ENCODE measurements around the gene MGMT. TPM values are rescaled to one million over a fixed set of nuclear protein-coding genes. Genes with fewer than 3 reads are reported as not detected.

The MGMT gene
- total RNA-seq, 5 donors from 2014 or later (not counting 1 experiment from before 2014, with no cell fraction given) = 16.6 to 24.6 (median 21.1) TPM

GRCh38 chr10:129626796-129627435, 159.9 kb downstream of the MGMT start:
- peaks cover 0 to 4% of the 10 kb centered on the region in 2 donors for H3K36me3 ChIP-seq (ENCODE audit: control insufficient read depth in 2 of 2, extremely low read depth in 1 of 2, insufficient read depth in 1 of 2, low read length in 1 of 2)
- Mint-ChIP-seq H3K9me3 (peaks cover 7 to 11% (median 8%) of the 10 kb centered on the region in 3 donors), H3K36me3 (peaks cover 50% of the 10 kb centered on the region), H3K27me3 (no peaks in the 10 kb centered on the region), H3K4me3 (no peak overlapping the region), H3K27ac (no peak overlapping the region), H3K4me1 (peaks cover 5 to 14% (median 7%) of the 10 kb centered on the region in 3 donors)
- H3K9me3 ChIP-seq = no peaks in the 10 kb centered on the region
- H3K27me3 ChIP-seq (replicated peaks in 1 of 2; ENCODE audit: control insufficient read depth in 2 of 2, extremely low read depth in 1 of 2, insufficient read depth in 2 of 2, low read length in 1 of 2) = no peaks in the 10 kb centered on the region
- DNase-seq (no peak), ATAC-seq (replicated peaks in 1 of 4) (no peak)
- CTCF ChIA-PET = no interaction called here
- H3K4me3 ChIP-seq (ENCODE audit: control insufficient read depth in 1 of 2, extremely low read depth in 1 of 2, low read length in 1 of 2) = no peak overlapping the region
- H3K4me1 ChIP-seq (ENCODE audit: control insufficient read depth in 1 of 2, extremely low read depth in 1 of 2, insufficient read depth in 2 of 2, low read length in 2 of 2) = no peaks in the 10 kb centered on the region
- H3K27ac ChIP-seq (ENCODE audit: low read length) = no peak overlapping the region
- 76% methylated on average over 10 of the region's 12 CpGs for WGBS (ENCODE audit: insufficient coverage)
- POLR2A ChIA-PET = no interaction called here

GRCh38 chr10:129627442-129627841, 160.4 kb downstream of the MGMT start:
- Mint-ChIP-seq H3K4me1 (peaks cover 4 to 14% (median 7%) of the 10 kb centered on the region in 3 donors), H3K9me3 (peaks cover 8 to 14% (median 12%) of the 10 kb centered on the region in 3 donors), H3K4me3 (no peak overlapping the region), H3K36me3 (peaks cover 56% of the 10 kb centered on the region), H3K27ac (no peak overlapping the region), H3K27me3 (no peaks in the 10 kb centered on the region)
- ChIA-PET POLR2A (no interaction called here), CTCF (no interaction called here)
- Histone ChIP-seq H3K9me3 (no peaks in the 10 kb centered on the region), H3K4me3 (ENCODE audit: control insufficient read depth in 1 of 2, extremely low read depth in 1 of 2, low read length in 1 of 2) (no peak overlapping the region), H3K27me3 (replicated peaks in 1 of 2; ENCODE audit: control insufficient read depth in 2 of 2, extremely low read depth in 1 of 2, insufficient read depth in 2 of 2, low read length in 1 of 2) (no peaks in the 10 kb centered on the region), H3K27ac (ENCODE audit: low read length) (no peak overlapping the region), H3K4me1 (ENCODE audit: control insufficient read depth in 1 of 2, extremely low read depth in 1 of 2, insufficient read depth in 2 of 2, low read length in 2 of 2) (no peaks in the 10 kb centered on the region), H3K36me3 (ENCODE audit: control insufficient read depth in 2 of 2, extremely low read depth in 1 of 2, insufficient read depth in 1 of 2, low read length in 1 of 2) (peaks cover 0 to 4% of the 10 kb centered on the region in 2 donors)
- no CpG with 5 or more reads among the region's 8 CpGs for WGBS (ENCODE audit: insufficient coverage)
- DNase-seq (no peak), ATAC-seq (replicated peaks in 1 of 4) (no peak)

GRCh38 chr10:129628823-129629222, 161.8 kb downstream of the MGMT start:
- H3K36me3 Mint-ChIP-seq = peaks cover 64% of the 10 kb centered on the region
- 97% methylated on average over 4 of the region's 9 CpGs for WGBS (ENCODE audit: insufficient coverage)
- no peak for DNase-seq
- CTCF ChIA-PET = no interaction called here
- H3K4me3 ChIP-seq (ENCODE audit: control insufficient read depth in 1 of 2, extremely low read depth in 1 of 2, low read length in 1 of 2) = no peak overlapping the region
- no peak overlapping the region for H3K4me3 Mint-ChIP-seq
- H3K27me3 ChIP-seq (replicated peaks in 1 of 2; ENCODE audit: control insufficient read depth in 2 of 2, extremely low read depth in 1 of 2, insufficient read depth in 2 of 2, low read length in 1 of 2) = no peaks in the 10 kb centered on the region
- ATAC-seq (replicated peaks in 1 of 4) = no peak
- no peaks in the 10 kb centered on the region for H3K9me3 ChIP-seq
- POLR2A ChIA-PET = interaction anchor here in 1 of 2 donors (0.6 kb wide), 1 partner anchor 700 kb away, joined by 4 read pairs; no protein-coding TSS in a partner anchor
- peaks cover 8 to 24% (median 20%) of the 10 kb centered on the region in 3 donors for H3K9me3 Mint-ChIP-seq
- H3K27ac ChIP-seq (ENCODE audit: low read length) = no peak overlapping the region
- H3K4me1 Mint-ChIP-seq = peaks cover 4 to 14% (median 7%) of the 10 kb centered on the region in 3 donors
- H3K27ac Mint-ChIP-seq = no peak overlapping the region
- no peaks in the 10 kb centered on the region for H3K4me1 ChIP-seq (ENCODE audit: control insufficient read depth in 1 of 2, extremely low read depth in 1 of 2, insufficient read depth in 2 of 2, low read length in 2 of 2)
- H3K27me3 Mint-ChIP-seq = no peaks in the 10 kb centered on the region
- H3K36me3 ChIP-seq (ENCODE audit: control insufficient read depth in 2 of 2, extremely low read depth in 1 of 2, insufficient read depth in 1 of 2, low read length in 1 of 2) = peaks cover 0 to 4% of the 10 kb centered on the region in 2 donors

- no peaks in the 10 kb centered on the region for H3K27me3 ChIP-seq (replicated peaks in 1 of 2; ENCODE audit: control insufficient read depth in 2 of 2, extremely low read depth in 1 of 2, insufficient read depth in 2 of 2, low read length in 1 of 2)
- Mint-ChIP-seq H3K27ac (no peak overlapping the region), H3K4me1 (peaks cover 4 to 14% (median 7%) of the 10 kb centered on the region in 3 donors), H3K9me3 (peaks cover 8 to 31% (median 28%) of the 10 kb centered on the region in 3 donors), H3K27me3 (no peaks in the 10 kb centered on the region), H3K4me3 (no peak overlapping the region), H3K36me3 (peaks cover 68% of the 10 kb centered on the region)
- CTCF ChIA-PET = no interaction called here
- H3K9me3 ChIP-seq = no peaks in the 10 kb centered on the region
- DNase-seq (no peak), ATAC-seq (replicated peaks in 1 of 4) (no peak)
- peaks cover 0 to 4% of the 10 kb centered on the region in 2 donors for H3K36me3 ChIP-seq (ENCODE audit: control insufficient read depth in 2 of 2, extremely low read depth in 1 of 2, insufficient read depth in 1 of 2, low read length in 1 of 2)
- 98% methylated on average over 13 of the region's 15 CpGs for WGBS (ENCODE audit: insufficient coverage)
- H3K27ac ChIP-seq (ENCODE audit: low read length) = no peak overlapping the region
- no peak overlapping the region for H3K4me3 ChIP-seq (ENCODE audit: control insufficient read depth in 1 of 2, extremely low read depth in 1 of 2, low read length in 1 of 2)
- POLR2A ChIA-PET = no interaction called here
- no peaks in the 10 kb centered on the region for H3K4me1 ChIP-seq (ENCODE audit: control insufficient read depth in 1 of 2, extremely low read depth in 1 of 2, insufficient read depth in 2 of 2, low read length in 2 of 2)
Observed at GRCh38 chr10:129629911-129630310, 162.9 kb downstream of the MGMT start.

GRCh38 chr10:129631006-129631405, 164.0 kb downstream of the MGMT start:
- Histone ChIP-seq H3K4me3 (ENCODE audit: control insufficient read depth in 1 of 2, extremely low read depth in 1 of 2, low read length in 1 of 2) (no peak overlapping the region), H3K27me3 (replicated peaks in 1 of 2; ENCODE audit: control insufficient read depth in 2 of 2, extremely low read depth in 1 of 2, insufficient read depth in 2 of 2, low read length in 1 of 2) (no peaks in the 10 kb centered on the region), H3K36me3 (ENCODE audit: control insufficient read depth in 2 of 2, extremely low read depth in 1 of 2, insufficient read depth in 1 of 2, low read length in 1 of 2) (peaks cover 0 to 4% of the 10 kb centered on the region in 2 donors), H3K4me1 (ENCODE audit: control insufficient read depth in 1 of 2, extremely low read depth in 1 of 2, insufficient read depth in 2 of 2, low read length in 2 of 2) (no peaks in the 10 kb centered on the region), H3K9me3 (no peaks in the 10 kb centered on the region), H3K27ac (ENCODE audit: low read length) (no peak overlapping the region)
- CTCF ChIA-PET = no interaction called here
- Mint-ChIP-seq H3K4me1 (peaks cover 4 to 14% (median 7%) of the 10 kb centered on the region in 3 donors), H3K27ac (no peak overlapping the region), H3K4me3 (no peak overlapping the region), H3K36me3 (peaks cover 75% of the 10 kb centered on the region), H3K27me3 (no peaks in the 10 kb centered on the region), H3K9me3 (peaks cover 8 to 31% (median 28%) of the 10 kb centered on the region in 3 donors)
- WGBS (ENCODE audit: insufficient coverage) = 94% methylated on average over 2 of the region's 6 CpGs
- POLR2A ChIA-PET = no interaction called here
- ATAC-seq (replicated peaks in 1 of 4) (no peak), DNase-seq (no peak)

- H3K27ac ChIP-seq (ENCODE audit: low read length) = no peak overlapping the region
- H3K9me3 ChIP-seq = no peaks in the 10 kb centered on the region
- DNase-seq (no peak), ATAC-seq (replicated peaks in 1 of 4) (no peak)
- no peaks in the 10 kb centered on the region for H3K27me3 Mint-ChIP-seq
- H3K4me3 ChIP-seq (ENCODE audit: control insufficient read depth in 1 of 2, extremely low read depth in 1 of 2, low read length in 1 of 2) = no peak overlapping the region
- H3K36me3 Mint-ChIP-seq = peaks cover 75% of the 10 kb centered on the region
- H3K27ac Mint-ChIP-seq = no peak overlapping the region
- no peak overlapping the region for H3K4me3 Mint-ChIP-seq
- no peaks in the 10 kb centered on the region for H3K27me3 ChIP-seq (replicated peaks in 1 of 2; ENCODE audit: control insufficient read depth in 2 of 2, extremely low read depth in 1 of 2, insufficient read depth in 2 of 2, low read length in 1 of 2)
- H3K36me3 ChIP-seq (ENCODE audit: control insufficient read depth in 2 of 2, extremely low read depth in 1 of 2, insufficient read depth in 1 of 2, low read length in 1 of 2) = peaks cover 0 to 4% of the 10 kb centered on the region in 2 donors
- POLR2A ChIA-PET = no interaction called here
- peaks cover 8 to 31% (median 28%) of the 10 kb centered on the region in 3 donors for H3K9me3 Mint-ChIP-seq
- CTCF ChIA-PET = no interaction called here
- H3K4me1 ChIP-seq (ENCODE audit: control insufficient read depth in 1 of 2, extremely low read depth in 1 of 2, insufficient read depth in 2 of 2, low read length in 2 of 2) = no peaks in the 10 kb centered on the region
- peaks cover 4 to 7% (median 6%) of the 10 kb centered on the region in 3 donors for H3K4me1 Mint-ChIP-seq
- WGBS (ENCODE audit: insufficient coverage) = 97% methylated on average over 7 of the region's 17 CpGs
Observed at GRCh38 chr10:129631870-129632623, 165.0 kb downstream of the MGMT start.

Data from T-cell (primary cell).